Cardiac muscle cell (in vitro differentiated cells and primary cell): ENCODE results near the gene PPIE. TPM values are rescaled to one million over a fixed set of nuclear protein-coding genes. Genes with fewer than 3 reads are reported as not detected.

Experiments used
- DNase-seq, 2 donors: peaks; one replicate each; pipeline versions ENCODE4 v3.0.0 to v3.0.0-alpha.2; 2010 to 2017; ENCODE audit warnings: low read depth in 1 of 2, low spot score in 1 of 2
- H3K27ac ChIP-seq: fragments of 200-600 bp; sonication (generic); 2 replicates; pipeline ENCODE4 v1.5.1; 2016
- H3K27me3 ChIP-seq: fragments of 200-600 bp; sonication (generic); 2 replicates; pipeline ENCODE4 v1.6.0; 2016; ENCODE audit warnings: control low read depth
- H3K36me3 ChIP-seq: fragments of 200-600 bp; sonication (generic); 2 replicates; pipeline ENCODE4 v1.5.1; 2016; ENCODE audit warnings: control low read depth
- H3K4me1 ChIP-seq: fragments of 200-600 bp; sonication (generic); 2 replicates; pipeline ENCODE4 v1.8.1; 2017; ENCODE audit warnings: low read depth, mild to moderate bottlenecking, mixed run types
- H3K4me3 ChIP-seq: fragments of 200-600 bp; sonication (generic); 2 replicates; pipeline ENCODE4 v1.5.1; 2016; ENCODE audit warnings: mild to moderate bottlenecking
- H3K9me3 ChIP-seq: fragments of 200-600 bp; sonication (generic); 2 replicates; pipeline ENCODE4 v1.5.1; 2017; ENCODE audit warnings: low read depth, mild to moderate bottlenecking, control low read depth
- polyA plus RNA-seq: library from polyadenylated mRNA; unstranded; fragments of >200 nt; fragmentation: Nextera tagmentation; extraction: Ambion mirVana; gene quantifications from 2 replicates; pipeline ENCODE4 v1.2.1, GENCODE V29; 2016
- total RNA-seq: library from RNA; depleted of rRNA; stranded (reverse); fragments of >200 nt; gene quantifications from 2 replicates; pipeline ENCODE4 v1.2.3, GENCODE V29; 2016
- TF ChIP-seq, protein P1 (sequence below): IDR thresholded peaks from 2 replicates; pipeline ENCODE4 v1.5.1; 2012; ENCODE audit warnings: low read depth, mild to moderate bottlenecking, low read length

Gene PPIE
- total and polyA plus RNA-seq, 2 experiments from 2014 or later, result 38.7 to 68.3 TPM

DNA sequence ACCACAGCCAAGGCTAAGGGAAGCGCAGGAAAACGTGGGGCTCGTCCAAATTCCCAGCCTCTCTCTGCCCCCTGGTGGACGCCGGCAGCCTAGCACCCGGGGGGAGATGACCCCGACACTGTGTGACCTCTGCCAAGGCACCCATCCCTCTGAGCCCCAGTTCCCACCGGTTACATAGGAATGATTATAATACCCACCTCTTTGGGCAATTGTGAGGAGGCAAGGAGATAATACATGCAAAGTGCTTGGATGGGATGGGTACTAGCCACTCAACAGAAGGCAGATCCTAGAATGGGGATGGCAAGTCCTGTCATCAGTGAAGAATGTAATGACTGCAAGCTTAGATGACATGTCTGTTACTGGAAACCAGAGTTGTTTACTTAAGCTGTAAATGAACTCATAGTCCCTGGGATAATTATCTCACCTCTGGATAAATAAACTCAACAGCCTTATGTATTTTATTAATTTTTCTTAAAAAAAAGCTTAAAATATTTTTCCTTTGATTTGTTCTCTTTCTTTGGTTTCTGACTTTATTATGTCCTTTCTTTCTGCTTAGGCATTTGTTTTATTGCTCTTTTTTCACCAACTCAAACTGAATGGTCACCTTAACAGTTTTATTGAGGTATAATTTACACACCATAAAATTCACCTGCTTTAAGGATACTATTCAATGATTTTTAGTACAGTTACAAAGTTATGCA lies 61.2 kb downstream of the PPIE start:
- Histone ChIP-seq H3K27me3 (peaks cover 23% of the 10 kb centered on the region), H3K27ac (no peak overlapping the region), H3K4me3 (no peak overlapping the region), H3K4me1 (no peaks in the 10 kb centered on the region), H3K36me3 (no peaks in the 10 kb centered on the region), H3K9me3 (no peaks in the 10 kb centered on the region)
- DNase-seq, result peak; percentile 54 to 65
- TF ChIP-seq, protein P1, sequence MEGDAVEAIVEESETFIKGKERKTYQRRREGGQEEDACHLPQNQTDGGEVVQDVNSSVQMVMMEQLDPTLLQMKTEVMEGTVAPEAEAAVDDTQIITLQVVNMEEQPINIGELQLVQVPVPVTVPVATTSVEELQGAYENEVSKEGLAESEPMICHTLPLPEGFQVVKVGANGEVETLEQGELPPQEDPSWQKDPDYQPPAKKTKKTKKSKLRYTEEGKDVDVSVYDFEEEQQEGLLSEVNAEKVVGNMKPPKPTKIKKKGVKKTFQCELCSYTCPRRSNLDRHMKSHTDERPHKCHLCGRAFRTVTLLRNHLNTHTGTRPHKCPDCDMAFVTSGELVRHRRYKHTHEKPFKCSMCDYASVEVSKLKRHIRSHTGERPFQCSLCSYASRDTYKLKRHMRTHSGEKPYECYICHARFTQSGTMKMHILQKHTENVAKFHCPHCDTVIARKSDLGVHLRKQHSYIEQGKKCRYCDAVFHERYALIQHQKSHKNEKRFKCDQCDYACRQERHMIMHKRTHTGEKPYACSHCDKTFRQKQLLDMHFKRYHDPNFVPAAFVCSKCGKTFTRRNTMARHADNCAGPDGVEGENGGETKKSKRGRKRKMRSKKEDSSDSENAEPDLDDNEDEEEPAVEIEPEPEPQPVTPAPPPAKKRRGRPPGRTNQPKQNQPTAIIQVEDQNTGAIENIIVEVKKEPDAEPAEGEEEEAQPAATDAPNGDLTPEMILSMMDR, result peak; percentile 86

DNA sequence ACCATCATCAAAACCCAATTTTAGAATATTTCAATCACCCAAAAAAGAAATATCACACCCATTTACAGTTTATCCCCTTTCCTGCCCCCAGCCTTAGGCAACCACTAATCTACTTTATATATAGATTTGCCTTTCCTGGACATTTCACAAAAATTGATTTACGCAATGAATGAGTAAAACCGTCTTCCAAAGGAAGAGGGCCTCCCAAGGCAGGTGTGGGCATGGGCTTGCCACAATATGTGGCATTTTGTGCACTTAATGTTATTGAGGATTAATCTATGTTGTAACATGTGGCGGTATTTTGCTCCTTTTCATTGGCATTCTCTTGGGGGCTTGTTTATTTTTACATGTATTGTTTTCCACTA lies 61.8 kb downstream of the PPIE start:
- no peak for DNase-seq
- Histone ChIP-seq H3K4me1 (no peaks in the 10 kb centered on the region), H3K4me3 (no peak overlapping the region), H3K27me3 (peaks cover 19% of the 10 kb centered on the region), H3K36me3 (no peaks in the 10 kb centered on the region), H3K9me3 (no peaks in the 10 kb centered on the region), H3K27ac (no peak overlapping the region)
- TF ChIP-seq, protein P1, result no peak

DNA sequence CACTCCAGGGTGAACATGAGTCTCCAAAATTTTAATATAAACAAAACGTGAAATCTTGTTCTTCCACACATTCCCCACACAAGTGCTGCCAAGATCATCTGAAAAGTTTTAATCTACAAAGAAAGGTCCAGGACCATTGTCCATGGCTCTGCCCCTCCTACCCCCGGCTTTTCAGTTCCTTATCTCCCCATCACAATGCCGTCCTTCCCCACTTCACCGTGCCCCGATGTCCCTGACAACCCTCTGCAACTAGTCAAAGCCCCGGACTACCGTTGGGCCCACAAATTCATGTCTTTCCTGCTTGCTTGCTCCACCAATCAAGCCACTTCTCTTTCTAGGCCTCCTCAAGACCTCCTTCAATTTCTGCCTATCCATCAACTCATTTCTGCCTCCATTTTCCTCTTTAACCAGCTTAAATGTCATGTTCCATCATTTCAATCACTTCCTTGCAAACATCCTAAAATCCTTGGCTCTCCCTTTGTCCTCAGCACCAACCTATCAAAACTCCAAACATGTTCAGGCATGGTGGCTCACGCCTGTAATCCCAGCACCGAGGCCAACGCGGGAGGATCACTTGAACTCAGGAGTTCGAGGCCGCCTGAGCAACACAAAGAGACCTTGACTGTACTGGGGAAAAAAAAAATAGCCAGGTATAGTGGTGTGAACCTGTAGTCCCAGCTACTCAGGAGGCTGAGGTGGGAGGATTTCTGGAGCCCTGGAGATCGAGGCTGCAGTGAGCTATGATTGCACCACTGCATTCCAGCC lies 64.0 kb downstream of the PPIE start:
- peaks cover under 1% of the 10 kb centered on the region for H3K27me3 ChIP-seq
- TF ChIP-seq, protein P1, result no peak
- H3K9me3 ChIP-seq, result no peaks in the 10 kb centered on the region
- no peaks in the 10 kb centered on the region for H3K36me3 ChIP-seq
- H3K4me3 ChIP-seq, result no peak overlapping the region
- no peak for DNase-seq
- H3K27ac ChIP-seq, result no peak overlapping the region
- no peaks in the 10 kb centered on the region for H3K4me1 ChIP-seq

DNA sequence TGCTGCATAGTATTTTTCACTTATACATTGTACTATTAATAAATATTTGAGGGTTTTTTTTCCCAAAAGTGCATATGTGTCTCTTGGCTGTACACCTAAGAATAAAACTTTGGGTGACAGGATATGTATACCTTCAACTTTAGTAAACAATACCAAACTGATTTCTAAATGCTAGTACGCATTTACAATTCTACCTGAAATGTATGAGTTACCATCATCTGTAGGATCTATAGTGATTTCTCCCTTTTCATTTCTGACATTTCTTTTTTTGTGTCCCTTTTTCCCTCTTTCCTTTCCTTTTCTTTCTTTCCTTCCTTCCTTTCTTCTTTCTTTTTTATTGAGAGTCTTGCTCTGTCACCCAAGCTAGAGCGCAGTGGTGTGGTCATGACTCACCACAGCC lies 66.7 kb downstream of the PPIE start:
- peaks cover 4% of the 10 kb centered on the region for H3K27me3 ChIP-seq
- no peak overlapping the region for H3K27ac ChIP-seq
- no peaks in the 10 kb centered on the region for H3K36me3 ChIP-seq
- no peak for DNase-seq
- no peaks in the 10 kb centered on the region for H3K4me1 ChIP-seq
- no peak overlapping the region for H3K4me3 ChIP-seq
- H3K9me3 ChIP-seq, result no peaks in the 10 kb centered on the region
- TF ChIP-seq, protein P1, result no peak

DNA sequence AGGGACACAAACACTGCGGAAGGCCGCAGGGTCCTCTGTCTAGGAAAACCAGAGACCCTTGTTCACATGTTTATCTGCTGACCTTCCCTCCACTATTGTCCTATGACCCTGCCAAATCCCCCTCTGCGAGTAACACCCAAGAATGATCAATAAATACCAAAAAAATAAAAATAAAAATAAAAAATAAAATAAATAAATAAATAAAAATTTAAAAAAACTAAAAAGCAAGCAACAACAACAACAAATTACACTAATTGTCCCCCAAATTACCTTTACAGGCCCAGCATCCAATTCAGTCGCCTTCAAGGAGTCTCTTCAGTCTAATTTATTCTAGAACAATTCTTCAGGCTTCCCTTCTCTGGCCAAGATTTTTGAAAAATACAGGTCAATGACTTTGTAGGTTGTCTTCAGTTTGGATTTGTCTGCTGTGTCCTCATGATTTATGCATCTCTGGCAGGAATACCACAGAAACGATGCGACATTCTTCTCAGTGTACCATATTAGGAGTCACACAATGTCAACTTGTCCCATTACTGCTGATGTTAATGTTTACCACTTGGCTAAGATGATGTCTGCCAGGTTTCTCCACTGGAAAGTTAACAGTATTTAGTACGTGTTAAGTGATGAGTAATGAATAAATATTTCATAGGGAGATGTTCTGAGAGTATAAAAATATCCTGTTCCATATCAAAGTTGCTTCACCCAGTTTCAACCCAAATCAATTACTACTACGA lies 70.3 kb downstream of the PPIE start:
- no peak for DNase-seq
- peaks cover 19% of the 10 kb centered on the region for H3K27me3 ChIP-seq
- no peaks in the 10 kb centered on the region for H3K9me3 ChIP-seq
- TF ChIP-seq, protein P1, result no peak
- H3K4me3 ChIP-seq, result no peak overlapping the region
- H3K27ac ChIP-seq, result no peak overlapping the region
- H3K36me3 ChIP-seq, result no peaks in the 10 kb centered on the region
- H3K4me1 ChIP-seq, result no peaks in the 10 kb centered on the region
